Nephron (organoid): ENCODE results near the gene AP2A1.
A peak's percentile ranks its signal among the peaks of the same experiment; 100 is the strongest.

Experiments
- H3K27ac Mint-ChIP-seq, 3 experiments: 2 replicates each; pipeline ENCODE4 v1.8.0; 2020; ENCODE audit warnings: mixed read lengths in 3 of 3, mild to moderate bottlenecking in 2 of 3, moderate library complexity in 1 of 3
- H3K27me3 Mint-ChIP-seq: 2 replicates; pipeline ENCODE4 v1.8.0; 2021; ENCODE audit warnings: low read depth, mild to moderate bottlenecking, moderate library complexity, mixed read lengths
- H3K36me3 Mint-ChIP-seq: 2 replicates; pipeline ENCODE4 v1.8.0; 2020; ENCODE audit warnings: low read depth, mixed read lengths
- H3K4me1 Mint-ChIP-seq: 2 replicates; pipeline ENCODE4 v1.8.0; 2020; ENCODE audit warnings: mixed read lengths
- H3K4me3 Mint-ChIP-seq, 3 experiments: 2 replicates each; pipeline ENCODE4 v1.8.0; 2020; ENCODE audit warnings: mild to moderate bottlenecking in 3 of 3, mixed read lengths in 3 of 3, moderate library complexity in 2 of 3
- H3K9me3 Mint-ChIP-seq: 2 replicates; pipeline ENCODE4 v1.8.0; 2020; ENCODE audit warnings: mixed read lengths
- TF ChIP-seq, protein P1 (sequence below), 3 experiments: fragments of 200-600 bp; sonication (generic); IDR thresholded peaks; one replicate each; pipeline ENCODE4 v1.5.0; 2021; ENCODE audit warnings: antibody characterized with exemption in 3 of 3; ENCODE audit not compliant: unreplicated experiment in 3 of 3

Gene AP2A1

DNA sequence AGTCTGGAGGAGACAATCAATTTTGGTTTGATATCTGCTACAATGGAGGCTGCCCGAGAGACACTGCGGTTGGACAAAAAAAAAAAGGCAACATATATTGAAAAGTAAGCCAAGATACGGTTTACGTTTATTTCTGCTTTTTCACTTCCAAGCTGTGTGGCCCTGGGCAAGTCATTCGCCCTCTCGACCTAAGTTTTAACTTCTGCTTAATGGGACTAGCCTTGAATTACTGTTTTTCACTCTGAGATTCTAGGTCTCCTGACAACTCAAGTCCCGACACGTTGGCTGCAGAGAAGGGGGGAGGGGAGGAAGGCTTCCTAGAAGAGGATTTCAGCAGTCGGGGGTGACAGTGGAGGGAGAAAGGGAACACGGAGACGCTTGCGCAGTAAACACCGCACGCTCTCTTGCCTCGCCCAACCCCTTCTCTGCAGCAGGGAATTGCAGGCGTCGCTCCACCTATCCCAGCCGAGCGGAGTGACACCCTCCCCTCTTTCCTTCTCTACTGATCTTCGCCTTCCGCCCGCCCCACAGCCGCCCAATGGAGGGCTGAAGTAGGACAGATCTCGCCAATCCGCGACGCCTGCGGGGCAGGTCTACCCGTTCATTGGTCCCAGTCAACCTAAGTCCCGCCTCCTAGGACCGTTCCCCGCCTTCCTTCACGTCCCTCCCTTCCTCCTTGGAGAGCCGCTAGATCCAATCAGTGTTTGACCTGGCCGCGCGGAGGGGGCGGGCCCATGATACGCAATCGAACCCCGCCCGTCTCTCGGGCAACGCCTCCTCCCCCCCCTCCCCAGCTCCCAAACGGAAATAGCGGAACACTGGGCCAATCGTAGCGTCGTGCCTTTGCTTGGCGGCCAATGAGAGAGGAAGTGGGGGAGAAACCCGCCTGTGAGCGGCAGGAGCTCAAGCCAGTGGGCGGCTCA is 533 bp upstream of the AP2A1 start:
- TF ChIP-seq, protein P1, sequence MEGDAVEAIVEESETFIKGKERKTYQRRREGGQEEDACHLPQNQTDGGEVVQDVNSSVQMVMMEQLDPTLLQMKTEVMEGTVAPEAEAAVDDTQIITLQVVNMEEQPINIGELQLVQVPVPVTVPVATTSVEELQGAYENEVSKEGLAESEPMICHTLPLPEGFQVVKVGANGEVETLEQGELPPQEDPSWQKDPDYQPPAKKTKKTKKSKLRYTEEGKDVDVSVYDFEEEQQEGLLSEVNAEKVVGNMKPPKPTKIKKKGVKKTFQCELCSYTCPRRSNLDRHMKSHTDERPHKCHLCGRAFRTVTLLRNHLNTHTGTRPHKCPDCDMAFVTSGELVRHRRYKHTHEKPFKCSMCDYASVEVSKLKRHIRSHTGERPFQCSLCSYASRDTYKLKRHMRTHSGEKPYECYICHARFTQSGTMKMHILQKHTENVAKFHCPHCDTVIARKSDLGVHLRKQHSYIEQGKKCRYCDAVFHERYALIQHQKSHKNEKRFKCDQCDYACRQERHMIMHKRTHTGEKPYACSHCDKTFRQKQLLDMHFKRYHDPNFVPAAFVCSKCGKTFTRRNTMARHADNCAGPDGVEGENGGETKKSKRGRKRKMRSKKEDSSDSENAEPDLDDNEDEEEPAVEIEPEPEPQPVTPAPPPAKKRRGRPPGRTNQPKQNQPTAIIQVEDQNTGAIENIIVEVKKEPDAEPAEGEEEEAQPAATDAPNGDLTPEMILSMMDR (IDR thresholded peaks at IDR 0.05; ENCODE audit: unreplicated experiment in 3 of 3), result no peak
- Mint-ChIP-seq H3K9me3 (no peaks in the 10 kb centered on the region), H3K27me3 (no peaks in the 10 kb centered on the region), H3K4me1 (peaks cover 52% of the 10 kb centered on the region), H3K27ac (peak overlapping the region; percentile 92 to 98 (median 98)), H3K4me3 (peak overlapping the region; percentile 79 to 87 (median 86)), H3K36me3 (peaks cover 10% of the 10 kb centered on the region)

DNA sequence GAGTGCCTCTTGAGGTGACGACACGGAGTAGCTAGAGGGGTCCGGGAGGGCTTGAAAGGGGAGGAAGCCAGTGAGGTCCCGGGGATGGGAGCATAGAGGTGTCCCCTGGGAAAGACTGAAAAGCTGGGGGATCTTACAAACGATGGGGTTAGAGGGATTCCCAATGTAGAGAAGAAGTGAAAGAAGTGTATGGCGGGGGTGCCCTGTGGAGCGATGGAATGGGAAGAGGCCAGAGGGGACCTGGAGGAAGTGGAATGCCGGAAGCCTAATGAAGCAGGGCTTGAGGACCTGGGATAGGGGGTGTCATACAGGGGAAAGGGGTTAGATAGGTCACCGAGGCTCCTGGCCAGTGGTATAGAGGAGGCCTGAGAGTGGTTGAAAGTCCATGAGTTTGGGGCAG is 580 bp downstream of the AP2A1 start:
- Mint-ChIP-seq H3K4me1 (peaks cover 44% of the 10 kb centered on the region), H3K9me3 (no peaks in the 10 kb centered on the region), H3K36me3 (peaks cover 14% of the 10 kb centered on the region), H3K4me3 (peak overlapping the region; percentile 92 to 94 (median 93)), H3K27ac (peak overlapping the region; percentile 37 to 79 (median 63)), H3K27me3 (no peaks in the 10 kb centered on the region)
- TF ChIP-seq, protein P1 (IDR thresholded peaks at IDR 0.05; ENCODE audit: unreplicated experiment in 3 of 3), result no peak

DNA sequence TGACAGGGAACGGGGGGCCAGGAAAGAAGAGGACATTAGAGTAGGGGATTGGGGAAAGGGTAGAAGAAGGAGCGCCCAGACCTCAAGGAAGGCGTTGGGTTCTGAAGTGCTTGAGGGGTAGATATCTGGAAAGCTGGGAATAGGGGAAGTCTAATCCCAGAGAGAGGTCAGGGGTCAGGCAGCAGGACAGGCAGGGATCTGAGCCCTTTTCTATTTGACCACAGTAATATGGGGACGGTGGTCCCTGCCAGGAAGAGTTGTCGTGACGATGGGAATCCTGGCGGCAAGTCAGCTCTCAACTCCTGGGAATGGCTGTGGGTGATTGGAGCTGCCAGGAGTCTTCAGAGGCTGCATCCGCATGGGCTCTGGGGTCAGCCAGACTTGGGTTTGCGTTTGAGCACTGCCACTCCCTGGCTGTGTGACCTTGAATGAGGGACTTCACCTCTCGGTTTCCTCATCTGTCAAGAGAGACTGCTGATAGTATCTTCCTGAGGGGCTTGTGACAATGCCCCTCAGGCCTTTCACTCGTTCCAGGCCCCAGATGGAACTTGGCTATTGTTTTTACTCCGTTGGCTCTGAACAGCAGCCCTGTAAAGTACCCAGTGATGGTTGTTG is 1.3 kb downstream of the AP2A1 start:
- Mint-ChIP-seq H3K9me3 (no peaks in the 10 kb centered on the region), H3K4me1 (peaks cover 44% of the 10 kb centered on the region), H3K36me3 (peaks cover 14% of the 10 kb centered on the region), H3K27ac (peak overlapping the region; percentile 37 to 79 (median 73)), H3K4me3 (peak overlapping the region; percentile 92 to 94 (median 93)), H3K27me3 (no peaks in the 10 kb centered on the region)
- TF ChIP-seq, protein P1 (IDR thresholded peaks at IDR 0.05; ENCODE audit: unreplicated experiment in 3 of 3), result no peak

DNA sequence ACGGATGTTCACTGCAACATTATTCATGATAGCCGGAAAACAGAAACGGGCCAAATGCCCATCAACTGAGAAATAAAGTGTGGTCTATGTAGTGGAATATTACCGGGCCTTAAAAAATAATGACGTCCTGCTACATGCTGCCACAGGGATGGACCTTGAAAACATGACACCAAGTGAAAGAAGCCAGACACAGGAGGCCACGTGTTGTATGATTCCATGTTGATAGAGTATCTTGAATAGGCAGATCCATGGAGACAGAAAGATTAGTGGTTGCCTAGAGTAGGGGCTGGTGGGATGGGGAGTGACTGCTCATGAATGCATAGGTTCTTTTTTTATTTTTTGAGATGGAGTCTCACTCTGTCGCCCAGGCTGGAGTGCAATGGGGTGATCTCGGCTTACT is 3.7 kb downstream of the AP2A1 start:
- TF ChIP-seq, protein P1 (IDR thresholded peaks at IDR 0.05; ENCODE audit: unreplicated experiment in 3 of 3), result no peak
- no peaks in the 10 kb centered on the region for H3K9me3 Mint-ChIP-seq
- H3K36me3 Mint-ChIP-seq, result peaks cover 14% of the 10 kb centered on the region
- H3K4me1 Mint-ChIP-seq, result peaks cover 32% of the 10 kb centered on the region
- H3K4me3 Mint-ChIP-seq, result peak overlapping the region in 1 of 3 experiments; percentile 15
- no peak overlapping the region for H3K27ac Mint-ChIP-seq
- H3K27me3 Mint-ChIP-seq, result no peaks in the 10 kb centered on the region

DNA sequence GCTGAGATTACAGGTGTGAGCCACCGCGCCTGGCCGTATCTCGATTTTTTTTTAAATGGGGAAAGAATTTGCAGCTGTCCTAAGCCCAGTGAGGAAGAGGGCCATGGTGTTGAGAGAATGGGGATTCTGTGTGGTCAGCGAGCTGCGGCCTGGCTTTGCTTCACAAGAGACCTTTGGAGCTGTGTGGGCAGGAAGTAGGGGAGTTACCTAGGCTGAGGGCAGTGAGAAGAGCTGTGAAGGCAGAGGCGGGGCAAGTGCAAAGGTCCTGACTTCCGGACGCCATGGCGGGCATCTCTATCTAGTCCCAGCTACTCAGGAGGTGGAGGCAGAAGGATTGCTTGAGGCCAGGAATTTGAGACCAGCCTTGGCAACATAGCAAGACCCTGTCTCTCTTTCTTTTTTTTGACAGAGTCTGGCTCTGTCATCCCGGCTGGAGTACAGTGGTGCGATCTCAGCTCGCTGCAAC is 4.9 kb downstream of the AP2A1 start:
- H3K9me3 Mint-ChIP-seq, result no peaks in the 10 kb centered on the region
- H3K4me1 Mint-ChIP-seq, result peaks cover 27% of the 10 kb centered on the region
- no peaks in the 10 kb centered on the region for H3K27me3 Mint-ChIP-seq
- H3K36me3 Mint-ChIP-seq, result peaks cover 18% of the 10 kb centered on the region
- peak overlapping the region in 1 of 3 experiments; percentile 8 for H3K4me3 Mint-ChIP-seq
- TF ChIP-seq, protein P1 (IDR thresholded peaks at IDR 0.05; ENCODE audit: unreplicated experiment in 3 of 3), result no peak
- H3K27ac Mint-ChIP-seq, result peak overlapping the region in 1 of 3 experiments; percentile 68
